A673 (cell line): ENCODE measurements around the gene EXOC3L4.

ENCODE experiments used
- CTCF ChIP-seq: fragments of 300-800, 200-600 bp; sonication (generic); conservative IDR thresholded peaks from 2 replicates; pipeline ENCODE4 v1.5.1; 2017; ENCODE audit warnings: low read depth, mild to moderate bottlenecking, antibody characterized with exemption, low read length, moderate library complexity, mixed read lengths
- EZH2 ChIP-seq: fragments of 200-600 bp; sonication (generic); IDR thresholded peaks from 2 replicates; pipeline ENCODE4 v1.6.1; 2017; ENCODE audit warnings: borderline replicate concordance, low read depth, mild to moderate bottlenecking, mixed read lengths, antibody characterized with exemption, low read length; ENCODE audit not compliant: poor library complexity, severe bottlenecking

GRCh38 chr14:103116636-103117035 is 22.1 kb downstream of the EXOC3L4 start:
- TF ChIP-seq CTCF (no peak), EZH2 (no peak)
